ENCODE measurements around the gene WNT7B. TPM values are rescaled to one million over a fixed set of nuclear protein-coding genes. Genes with fewer than 3 reads are reported as not detected.

WNT7B gene
- total and polyA plus RNA-seq, 2 of the 8 experiments (the other 6 are each of a cell fraction or from before 2014, with no cell fraction given) = 0.14 to 0.24 TPM

DNA sequence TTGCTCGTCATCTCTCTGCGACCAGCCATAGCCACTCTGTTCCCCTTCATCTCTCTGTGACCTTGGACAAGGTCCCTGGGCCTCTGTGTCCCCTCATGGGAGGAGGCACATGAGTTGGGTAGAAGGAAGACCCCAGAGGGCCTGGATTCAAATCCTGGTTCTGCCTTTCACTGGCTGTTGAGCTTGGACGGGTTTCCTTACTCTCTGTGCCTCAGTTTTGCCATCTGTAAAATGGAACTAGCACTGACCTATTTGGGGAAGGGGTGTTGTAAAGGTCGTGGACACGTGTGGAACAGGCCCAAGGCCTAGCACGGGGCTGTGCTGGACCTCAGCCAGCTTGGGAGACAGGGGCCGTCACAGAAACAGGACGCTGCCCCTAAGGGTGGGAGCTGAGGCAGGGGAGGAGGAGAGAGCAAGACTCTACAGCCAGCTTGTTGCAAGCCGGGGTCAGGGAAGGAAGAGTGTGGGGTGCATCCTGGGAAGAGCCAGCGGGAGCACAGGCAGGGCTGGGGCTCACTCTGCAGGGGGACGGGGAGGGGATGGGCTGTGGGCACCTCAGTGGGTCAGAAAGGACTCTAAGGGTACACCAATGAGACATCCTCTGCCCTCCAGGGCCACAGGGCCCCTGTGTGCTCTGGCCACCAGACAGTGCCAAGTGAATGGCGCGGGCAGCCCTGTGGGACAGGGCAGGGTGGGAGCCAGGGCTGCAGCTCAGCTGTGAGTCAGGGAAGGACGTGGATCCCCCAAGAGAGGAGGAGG is 59.1 kb downstream of the WNT7B start (continued):
- TF ChIP-seq CHD7 (IDR thresholded peaks at IDR 0.05; ENCODE audit: insufficient replicate concordance, low read length) = no peak
- TF ChIP-seq TEAD4 (IDR thresholded peaks at IDR 0.05; ENCODE audit: low read depth, low read length) = no peak
- TF ChIP-seq, protein P1, sequence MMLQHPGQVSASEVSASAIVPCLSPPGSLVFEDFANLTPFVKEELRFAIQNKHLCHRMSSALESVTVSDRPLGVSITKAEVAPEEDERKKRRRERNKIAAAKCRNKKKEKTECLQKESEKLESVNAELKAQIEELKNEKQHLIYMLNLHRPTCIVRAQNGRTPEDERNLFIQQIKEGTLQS (IDR thresholded peaks at IDR 0.05; ENCODE audit: insufficient read depth, low read depth, low read length) = no peak
- no peak for TF ChIP-seq SIN3A (conservative IDR thresholded peaks at IDR 0.05 in 1 of 2, IDR thresholded peaks at IDR 0.05 in 1 of 2; ENCODE audit: low read depth in 1 of 2, low read length in 2 of 2)
- no peak for TF ChIP-seq RAD21 (IDR thresholded peaks at IDR 0.05 in 1 of 2, conservative IDR thresholded peaks at IDR 0.05 in 1 of 2; ENCODE audit: low read depth in 2 of 2, low read length in 2 of 2)
- no peak for TF ChIP-seq GABPA (IDR thresholded peaks at IDR 0.05; ENCODE audit: borderline replicate concordance, insufficient read depth, low read length)
- no peak for TF ChIP-seq SP4 (IDR thresholded peaks at IDR 0.05; ENCODE audit: low read length)
- TF ChIP-seq TCF12 (IDR thresholded peaks at IDR 0.05; ENCODE audit: low read depth, low read length) = no peak
- no peak for TF ChIP-seq KDM1A (IDR thresholded peaks at IDR 0.05; ENCODE audit: borderline replicate concordance, low read length)
